SK-N-MC (cell line): Measurements from ENCODE around the gene KIDINS220.

ENCODE experiments used
- EZH2 ChIP-seq: fragments of 200-600 bp; sonication (generic); IDR thresholded peaks from one replicate; pipeline ENCODE4 v1.6.1; 2017; ENCODE audit warnings: antibody characterized with exemption
- FOXP2 ChIP-seq: optimal IDR thresholded peaks from 2 replicates; pipeline ENCODE3; 2011; ENCODE audit warnings: mild to moderate bottlenecking, moderate library complexity; ENCODE audit not compliant: insufficient read depth; ENCODE audit errors: extremely low read length, control extremely low read depth
- POLR2AphosphoS5 ChIP-seq: IDR thresholded peaks from 2 replicates; pipeline ENCODE4 v1.6.1; 2012; ENCODE audit warnings: mild to moderate bottlenecking, low read depth, low read length, borderline replicate concordance

DNA sequence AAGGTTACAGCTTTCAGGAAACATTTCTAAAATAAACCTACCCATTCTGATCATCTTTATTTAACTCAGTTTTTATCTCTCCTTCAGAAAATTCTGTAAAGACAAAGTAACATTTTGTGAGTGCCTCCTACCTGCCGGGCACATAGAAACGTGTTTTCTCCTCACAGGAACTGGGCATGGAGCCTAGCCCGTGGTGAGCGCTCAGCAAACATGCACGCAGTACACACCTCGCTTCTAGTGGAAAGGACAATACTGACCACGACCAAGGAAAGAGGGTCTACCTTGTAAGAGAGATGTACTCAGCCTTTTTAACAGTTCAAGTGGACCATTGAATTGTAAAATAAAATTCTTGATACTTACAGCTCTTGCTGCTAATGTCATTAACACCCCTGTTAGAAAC, 24.8 kb upstream of the KIDINS220 start:
- TF ChIP-seq POLR2AphosphoS5: no peak
- no peak for TF ChIP-seq EZH2
- TF ChIP-seq FOXP2: no peak
